ENCODE measurements around the gene FRMPD1.

The FRMPD1 gene

DNA sequence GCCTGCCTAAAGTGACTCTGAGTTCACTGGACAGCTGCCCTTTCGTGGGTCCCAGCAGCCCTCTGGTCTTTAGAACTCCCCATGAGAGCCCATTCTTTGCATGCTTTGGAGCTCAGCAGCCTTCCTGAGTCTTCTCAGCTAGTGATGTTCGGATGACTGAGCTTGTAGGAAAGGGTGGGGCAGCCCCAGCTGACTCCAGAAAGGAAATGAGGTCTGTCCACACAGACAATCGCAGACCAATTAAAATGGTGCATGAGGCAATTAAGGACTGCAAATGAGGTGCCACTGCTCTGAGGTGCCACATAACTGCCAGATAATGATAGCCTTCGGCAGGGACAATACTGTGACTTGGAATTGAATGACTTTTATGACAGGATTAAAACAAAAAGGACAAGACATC lies 32.9 kb upstream of the FRMPD1 start:
- FAIRE-seq: no peak
- no peak for DNase-seq (ENCODE audit: insufficient read length, low spot score)
- no peak for TF ChIP-seq SPI1 (IDR thresholded peaks at IDR 0.05; ENCODE audit: low read depth, low read length)
- TF ChIP-seq TAF1 (IDR thresholded peaks at IDR 0.05; ENCODE audit: low read depth, low read length): no peak
- no peak for TF ChIP-seq POU2F2 (IDR thresholded peaks at IDR 0.05; ENCODE audit: low read depth, low read length)
- no peak for TF ChIP-seq POLR2A (IDR thresholded peaks at IDR 0.05; ENCODE audit: low read depth, low read length)
- TF ChIP-seq PAX5 (IDR thresholded peaks at IDR 0.05; ENCODE audit: insufficient read depth, low read length, severe bottlenecking): no peak
- no peak for TF ChIP-seq POLR2AphosphoS5 (IDR thresholded peaks at IDR 0.05; ENCODE audit: low read depth, low read length)

GRCh38 chr9:37618817-37619216 lies 31.9 kb upstream of the FRMPD1 start:
- DNase-seq (ENCODE audit: insufficient read length, low spot score) (no peak), FAIRE-seq (no peak)
- no peak for TF ChIP-seq PAX5 (IDR thresholded peaks at IDR 0.05; ENCODE audit: insufficient read depth, low read length, severe bottlenecking)
- TF ChIP-seq POU2F2 (IDR thresholded peaks at IDR 0.05; ENCODE audit: low read depth, low read length): no peak
- TF ChIP-seq SPI1 (IDR thresholded peaks at IDR 0.05; ENCODE audit: low read depth, low read length): no peak

GRCh38 chr9:37619806-37620205 lies 30.9 kb upstream of the FRMPD1 start:
- DNase-seq (ENCODE audit: insufficient read length, low spot score): no peak
- FAIRE-seq: no peak
- TF ChIP-seq SPI1 (IDR thresholded peaks at IDR 0.05; ENCODE audit: low read depth, low read length): no peak
- no peak for TF ChIP-seq TAF1 (IDR thresholded peaks at IDR 0.05; ENCODE audit: low read depth, low read length)
- TF ChIP-seq POLR2AphosphoS5 (IDR thresholded peaks at IDR 0.05; ENCODE audit: low read depth, low read length): no peak
- TF ChIP-seq POLR2A (IDR thresholded peaks at IDR 0.05; ENCODE audit: low read depth, low read length): no peak
- TF ChIP-seq PAX5 (IDR thresholded peaks at IDR 0.05; ENCODE audit: insufficient read depth, low read length, severe bottlenecking): no peak
- no peak for TF ChIP-seq POU2F2 (IDR thresholded peaks at IDR 0.05; ENCODE audit: low read depth, low read length)

GRCh38 chr9:37620396-37620795 lies 30.4 kb upstream of the FRMPD1 start:
- TF ChIP-seq TAF1 (IDR thresholded peaks at IDR 0.05; ENCODE audit: low read depth, low read length): no peak
- no peak for TF ChIP-seq PAX5 (IDR thresholded peaks at IDR 0.05; ENCODE audit: insufficient read depth, low read length, severe bottlenecking)
- no peak for TF ChIP-seq POU2F2 (IDR thresholded peaks at IDR 0.05; ENCODE audit: low read depth, low read length)
- no peak for TF ChIP-seq POLR2A (IDR thresholded peaks at IDR 0.05; ENCODE audit: low read depth, low read length)
- TF ChIP-seq POLR2AphosphoS5 (IDR thresholded peaks at IDR 0.05; ENCODE audit: low read depth, low read length): no peak
- no peak for TF ChIP-seq SPI1 (IDR thresholded peaks at IDR 0.05; ENCODE audit: low read depth, low read length)
- DNase-seq (ENCODE audit: insufficient read length, low spot score): no peak
- FAIRE-seq: no peak

DNA sequence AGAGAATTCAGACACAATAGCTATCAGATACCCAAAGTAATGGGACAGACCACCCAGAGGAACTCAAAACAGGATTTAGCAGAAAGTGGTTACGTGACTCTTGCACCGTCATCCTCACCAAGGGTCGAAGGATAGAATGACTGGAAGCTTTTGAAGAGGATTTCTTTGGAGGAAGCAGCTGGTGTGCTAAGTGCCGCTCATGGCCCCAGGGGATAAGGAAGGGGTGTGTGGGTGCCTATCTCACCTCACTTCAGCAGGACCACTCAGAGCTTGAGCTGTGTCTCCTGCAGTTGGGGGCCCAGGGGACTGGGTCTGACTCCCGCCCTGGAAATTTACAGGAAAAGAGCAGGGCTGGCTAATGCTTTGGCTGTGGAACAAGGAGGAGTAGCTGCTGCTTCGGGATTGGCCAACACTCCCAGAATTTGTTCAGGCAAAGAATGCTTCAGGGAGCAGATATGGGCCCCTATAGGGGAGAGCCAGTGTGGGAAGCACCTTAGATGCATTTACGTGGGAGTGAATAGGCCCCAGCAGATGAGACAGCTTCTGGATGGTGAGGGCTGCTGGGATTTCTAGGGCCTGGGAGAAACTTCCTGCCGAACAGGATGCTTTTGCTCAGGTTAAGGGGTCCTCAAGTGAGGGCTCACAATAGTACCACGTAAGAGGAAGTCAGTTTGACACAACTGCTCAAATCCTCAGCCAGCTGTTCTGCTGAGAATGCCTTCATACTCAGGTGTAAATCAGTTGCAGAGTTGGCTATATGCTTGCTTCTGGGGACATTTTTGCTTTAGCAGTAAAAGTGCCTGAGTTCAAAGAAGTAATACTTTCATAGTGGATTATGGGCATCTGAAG lies 29.3 kb upstream of the FRMPD1 start:
- TF ChIP-seq SPI1 (IDR thresholded peaks at IDR 0.05; ENCODE audit: low read depth, low read length) (no peak), POLR2AphosphoS5 (IDR thresholded peaks at IDR 0.05; ENCODE audit: low read depth, low read length) (no peak)
- no peak for FAIRE-seq
- no peak for DNase-seq (ENCODE audit: insufficient read length, low spot score)

- DNase-seq (ENCODE audit: insufficient read length, low spot score) (no peak), FAIRE-seq (no peak)
- TF ChIP-seq POLR2AphosphoS5 (IDR thresholded peaks at IDR 0.05; ENCODE audit: low read depth, low read length) (no peak), POU2F2 (IDR thresholded peaks at IDR 0.05; ENCODE audit: low read depth, low read length) (no peak), PAX5 (IDR thresholded peaks at IDR 0.05; ENCODE audit: insufficient read depth, low read length, severe bottlenecking) (no peak), TAF1 (IDR thresholded peaks at IDR 0.05; ENCODE audit: low read depth, low read length) (no peak), POLR2A (IDR thresholded peaks at IDR 0.05; ENCODE audit: low read depth, low read length) (no peak), SPI1 (IDR thresholded peaks at IDR 0.05; ENCODE audit: low read depth, low read length) (no peak)
Observed at GRCh38 chr9:37622462-37622861, 28.3 kb upstream of the FRMPD1 start.

GRCh38 chr9:37623267-37623666 lies 27.5 kb upstream of the FRMPD1 start:
- FAIRE-seq (no peak), DNase-seq (ENCODE audit: insufficient read length, low spot score) (no peak)
- TF ChIP-seq POU2F2 (IDR thresholded peaks at IDR 0.05; ENCODE audit: low read depth, low read length) (no peak), TAF1 (IDR thresholded peaks at IDR 0.05; ENCODE audit: low read depth, low read length) (no peak), SPI1 (IDR thresholded peaks at IDR 0.05; ENCODE audit: low read depth, low read length) (no peak), POLR2A (IDR thresholded peaks at IDR 0.05; ENCODE audit: low read depth, low read length) (no peak)

GRCh38 chr9:37624073-37624472 lies 26.7 kb upstream of the FRMPD1 start:
- no peak for FAIRE-seq
- TF ChIP-seq POLR2AphosphoS5 (IDR thresholded peaks at IDR 0.05; ENCODE audit: low read depth, low read length) (no peak), TAF1 (IDR thresholded peaks at IDR 0.05; ENCODE audit: low read depth, low read length) (no peak), PAX5 (IDR thresholded peaks at IDR 0.05; ENCODE audit: insufficient read depth, low read length, severe bottlenecking) (no peak), POLR2A (IDR thresholded peaks at IDR 0.05; ENCODE audit: low read depth, low read length) (no peak), SPI1 (IDR thresholded peaks at IDR 0.05; ENCODE audit: low read depth, low read length) (no peak), POU2F2 (IDR thresholded peaks at IDR 0.05; ENCODE audit: low read depth, low read length) (no peak)
- no peak for DNase-seq (ENCODE audit: insufficient read length, low spot score)

DNA sequence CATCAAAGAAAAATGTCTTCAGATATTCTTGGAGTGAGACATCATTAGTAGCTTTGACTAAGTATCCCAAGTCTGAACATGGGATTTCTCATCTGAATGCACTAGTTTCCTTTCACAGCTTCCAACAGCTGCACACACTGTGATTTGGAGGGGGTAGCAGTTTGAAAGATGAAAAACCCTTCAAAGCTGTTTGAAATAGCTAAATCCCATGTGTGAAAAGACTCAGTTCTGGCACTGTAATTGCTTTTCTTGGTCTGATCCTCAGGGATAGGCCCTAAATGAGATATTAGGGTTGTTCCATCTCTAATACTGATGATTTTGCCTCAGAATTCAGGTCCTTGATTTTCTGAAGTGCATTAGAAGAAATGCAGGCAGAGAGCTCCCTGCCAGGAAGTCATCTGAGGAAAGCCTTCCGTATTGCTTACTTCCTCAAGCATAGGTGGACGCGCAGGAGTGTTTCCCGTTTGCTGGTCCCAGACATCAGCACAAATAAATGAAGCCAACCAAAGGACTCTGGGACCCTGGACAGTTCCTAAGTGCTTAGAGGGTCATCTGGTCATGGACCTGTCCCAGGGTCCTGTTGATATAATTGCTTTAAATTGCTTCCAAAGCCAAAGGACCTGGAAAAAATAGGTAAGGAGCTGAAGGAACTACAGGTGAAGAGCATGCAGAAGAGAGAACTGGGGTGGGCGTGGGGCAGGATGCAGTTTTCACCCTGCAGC lies 25.6 kb upstream of the FRMPD1 start:
- TF ChIP-seq POU2F2 (IDR thresholded peaks at IDR 0.05; ENCODE audit: low read depth, low read length) (no peak), POLR2AphosphoS5 (IDR thresholded peaks at IDR 0.05; ENCODE audit: low read depth, low read length) (no peak), TAF1 (IDR thresholded peaks at IDR 0.05; ENCODE audit: low read depth, low read length) (no peak), PAX5 (IDR thresholded peaks at IDR 0.05; ENCODE audit: insufficient read depth, low read length, severe bottlenecking) (no peak), SPI1 (IDR thresholded peaks at IDR 0.05; ENCODE audit: low read depth, low read length) (no peak), POLR2A (IDR thresholded peaks at IDR 0.05; ENCODE audit: low read depth, low read length) (no peak)
- FAIRE-seq: no peak
- DNase-seq (ENCODE audit: insufficient read length, low spot score): no peak
